GM12878 (cell line): Measurements from ENCODE around the gene PTK7. TPM values are rescaled to one million over a fixed set of nuclear protein-coding genes. Genes with fewer than 3 reads are reported as not detected.

Experiments used
- ATAC-seq: fragments of 200-7000 bp; cut with Tn5 transposase; 3 replicates; pipeline ENCODE4 v1.9.1; 2020; ENCODE audit warnings: mild to moderate bottlenecking, moderate library complexity
- BruUV-seq: library from RNA; stranded (reverse); fragments of 400-500 nt; replicated peaks from 2 replicates; lab custom pipeline; 2021; lab: Mats Ljungman, UMichigan
- CTCF ChIA-PET: fragments of 300-600 bp; sonication (Branson Sonifier 250); formaldehyde crosslinking; extraction: SDS; loops from one replicate; lab custom pipeline; 2021; ENCODE audit warnings: inconsistent platforms; lab: Yijun Ruan, JAX
- POLR2A ChIA-PET: fragments of 350-600 bp; formaldehyde crosslinking; extraction: SDS; loops from one replicate; lab custom pipeline; 2021; ENCODE audit warnings: inconsistent platforms; lab: Charles Lee
- RAD21 ChIA-PET: fragments of 300-600 bp; sonication (Branson Sonifier 250); formaldehyde crosslinking; loops from one replicate; lab custom pipeline; 2023; ENCODE audit warnings: antibody characterized with exemption; ENCODE audit not compliant: unreplicated experiment; lab: Charles Lee
- SMC1A ChIA-PET: fragments of 300-600 bp; sonication (Branson Sonifier 250); formaldehyde crosslinking; loops from one replicate; lab custom pipeline; 2023; ENCODE audit not compliant: unreplicated experiment, uncharacterized antibody; lab: Charles Lee
- DNase-seq: peaks from one replicate; pipeline ENCODE4 v3.0.0-alpha.2; 2011; ENCODE audit warnings: low read depth, low spot score
- FAIRE-seq: peaks from 3 replicates; lab custom pipeline; 2011; peaks lifted over from hg19 to GRCh38; lab: Jason Lieb, UNC
- H2AFZ ChIP-seq: 2 replicates; pipeline ENCODE4 v1.6.0; 2011; ENCODE audit warnings: low read depth, low read length, control low read depth; ENCODE audit not compliant: control insufficient read depth
- H3K27ac ChIP-seq: 2 replicates; pipeline ENCODE4 v1.5.1; 2011; ENCODE audit warnings: control low read depth; ENCODE audit not compliant: control insufficient read depth, insufficient read depth
- H3K27me3 ChIP-seq, 2 experiments: replicated peaks in 1 of 2; 2 replicates each; pipeline versions ENCODE4 v1.6.0 to v1.6.1; 2011; ENCODE audit warnings: low read length in 1 of 2; ENCODE audit not compliant: control insufficient read depth in 2 of 2, insufficient read depth in 2 of 2
- H3K36me3 ChIP-seq, 2 experiments: 2 replicates each; pipeline ENCODE4 v1.5.1; 2011; ENCODE audit warnings: low read length in 1 of 2; ENCODE audit not compliant: control insufficient read depth in 2 of 2, insufficient read depth in 2 of 2
- H3K4me1 ChIP-seq: 2 replicates; pipeline ENCODE4 v1.6.1; 2011; ENCODE audit warnings: mild to moderate bottlenecking, low read length, moderate library complexity, mixed read lengths; ENCODE audit not compliant: control insufficient read depth, insufficient read depth
- H3K4me2 ChIP-seq: 2 replicates; pipeline ENCODE4 v1.6.0; 2011; ENCODE audit warnings: control low read depth; ENCODE audit not compliant: control insufficient read depth, insufficient read depth
- H3K4me3 ChIP-seq: fragments of 200-600 bp; sonication (generic); 2 replicates; pipeline ENCODE4 v1.5.1; 2016
- H3K79me2 ChIP-seq: 2 replicates; pipeline ENCODE4 v1.6.0; 2011; ENCODE audit warnings: low read length; ENCODE audit not compliant: control insufficient read depth, insufficient read depth
- H3K9ac ChIP-seq: 2 replicates; pipeline ENCODE4 v1.8.0; 2011; ENCODE audit warnings: low read length, control low read depth, mixed read lengths; ENCODE audit not compliant: control insufficient read depth, insufficient read depth
- H3K9me3 ChIP-seq: replicated peaks from 3 replicates; pipeline ENCODE4 v1.5.1; 2011; ENCODE audit warnings: mild to moderate bottlenecking, low read length; ENCODE audit not compliant: control insufficient read depth, insufficient read depth
- H4K20me1 ChIP-seq: 2 replicates; pipeline ENCODE4 v1.6.0; 2011; ENCODE audit not compliant: control insufficient read depth, insufficient read depth
- EGR1 ChIP-seq, 2 experiments: IDR thresholded peaks; 1 replicate in 1 of 2; 2 replicates in 1 of 2; pipeline ENCODE4 v1.6.1; 2011 to 2012; ENCODE audit warnings: low read depth in 2 of 2, low read length in 2 of 2, borderline replicate concordance in 1 of 2, mild to moderate bottlenecking in 1 of 2, moderate library complexity in 1 of 2
- EP300 ChIP-seq, 2 experiments: fragments of 150-350 bp in 1 of 2; IDR thresholded peaks; 2 replicates each; pipeline ENCODE4 v1.6.1; 2011 to 2012; ENCODE audit warnings: low read depth in 2 of 2, low read length in 2 of 2, borderline replicate concordance in 1 of 2, improper control_type of control experiment in 1 of 2, inconsistent platforms in 1 of 2; ENCODE audit not compliant: control insufficient read depth in 1 of 2
- FOXK2 ChIP-seq: fragments of 450-650 bp; IDR thresholded peaks from 2 replicates; pipeline ENCODE4 v1.6.1; 2017; ENCODE audit warnings: mild to moderate bottlenecking, moderate library complexity
- MEF2A ChIP-seq: IDR thresholded peaks from 2 replicates; pipeline ENCODE4 v1.6.1; 2011; ENCODE audit warnings: low read depth, mild to moderate bottlenecking, low read length, moderate library complexity; ENCODE audit not compliant: insufficient read depth
- MTA2 ChIP-seq: fragments of 450-650 bp; IDR thresholded peaks from 2 replicates; pipeline ENCODE4 v1.6.1; 2016; ENCODE audit warnings: low read depth, mild to moderate bottlenecking, moderate library complexity
- SUPT20H ChIP-seq: IDR thresholded peaks from 2 replicates; pipeline ENCODE4 v1.6.1; 2011; ENCODE audit warnings: low read depth, mild to moderate bottlenecking, low read length, moderate library complexity, borderline replicate concordance; ENCODE audit not compliant: control insufficient read depth
- WGBS: methylation state at CpG from one replicate; pipeline ENCODE4 v1.1.6; 2016; ENCODE audit warnings: low lambda C conversion rate; ENCODE audit not compliant: insufficient replicate concordance, insufficient coverage; ENCODE audit errors: missing lambda C conversion rate; 5-methylcytosine and 5-hydroxymethylcytosine counted together
- in situ Hi-C: fragments of 300-500 bp; cut with MboI; formaldehyde crosslinking; loops from 9 replicates; pipeline ENCODE4 v1.14.3; 2018; ENCODE audit warnings: mixed read lengths
- intact Hi-C: fragments of 100-400 bp; cut with micrococcal nuclease; formaldehyde crosslinking; loops from one replicate; pipeline ENCODE4 v1.14.2; 2022; ENCODE audit not compliant: unreplicated experiment
- polyA plus RNA-seq, 11 experiments: library from polyadenylated mRNA; depleted of rRNA in 4 of 11; unstranded in 6 of 11; stranded (reverse) in 5 of 11; fragments of >200 nt; fragmentation: Nextera tagmentation in 4 of 11; fragmentation: Illumina TruSeq in 1 of 11; extraction: Ambion mirVana in 4 of 11; extraction: Trizol in 1 of 11; gene quantifications; 1 replicate in 1 of 11; 2 replicates in 10 of 11; pipeline versions ENCODE4 v1.2.1 to v1.2.3, GENCODE V29; 2011 to 2016; ENCODE audit warnings: inconsistent platforms in 2 of 11, missing spikeins in 2 of 11, low read depth in 1 of 11
- total RNA-seq, 4 experiments: library from RNA; depleted of rRNA in 3 of 4; stranded (reverse); fragments of >200 nt in 3 of 4; fragmentation: Illumina TruSeq in 1 of 4; extraction: Trizol in 1 of 4; gene quantifications; 2 replicates each; pipeline versions ENCODE4 v1.2.1 to v1.2.3, GENCODE V29; 2013 to 2021
- TF ChIP-seq, protein P1 (sequence below): fragments of 450-650 bp; IDR thresholded peaks from 2 replicates; pipeline ENCODE4 v1.6.1; 2018; ENCODE audit warnings: mild to moderate bottlenecking, low read depth, moderate library complexity; ENCODE audit not compliant: partially characterized antibody
- TF ChIP-seq, protein P2 (sequence below): fragments of 450-650 bp; IDR thresholded peaks from 2 replicates; pipeline ENCODE4 v1.6.1; 2017; ENCODE audit warnings: borderline replicate concordance
- TF ChIP-seq, protein P3 (sequence below): IDR thresholded peaks from 2 replicates; pipeline ENCODE4 v1.6.1; 2011; ENCODE audit warnings: mild to moderate bottlenecking, low read depth, low read length, moderate library complexity; ENCODE audit not compliant: insufficient replicate concordance
- TF ChIP-seq, protein P4 (sequence below): fragments of 450-650 bp; IDR thresholded peaks from 2 replicates; pipeline ENCODE4 v1.6.1; 2017; ENCODE audit warnings: mild to moderate bottlenecking, moderate library complexity

Gene PTK7
- total and polyA plus RNA-seq, 10 of the 15 experiments (the other 5 are each of a cell fraction or from before 2014, with no cell fraction given) = 0.18 to 14.4 (median 3.3) TPM; not detected in 1

DNA sequence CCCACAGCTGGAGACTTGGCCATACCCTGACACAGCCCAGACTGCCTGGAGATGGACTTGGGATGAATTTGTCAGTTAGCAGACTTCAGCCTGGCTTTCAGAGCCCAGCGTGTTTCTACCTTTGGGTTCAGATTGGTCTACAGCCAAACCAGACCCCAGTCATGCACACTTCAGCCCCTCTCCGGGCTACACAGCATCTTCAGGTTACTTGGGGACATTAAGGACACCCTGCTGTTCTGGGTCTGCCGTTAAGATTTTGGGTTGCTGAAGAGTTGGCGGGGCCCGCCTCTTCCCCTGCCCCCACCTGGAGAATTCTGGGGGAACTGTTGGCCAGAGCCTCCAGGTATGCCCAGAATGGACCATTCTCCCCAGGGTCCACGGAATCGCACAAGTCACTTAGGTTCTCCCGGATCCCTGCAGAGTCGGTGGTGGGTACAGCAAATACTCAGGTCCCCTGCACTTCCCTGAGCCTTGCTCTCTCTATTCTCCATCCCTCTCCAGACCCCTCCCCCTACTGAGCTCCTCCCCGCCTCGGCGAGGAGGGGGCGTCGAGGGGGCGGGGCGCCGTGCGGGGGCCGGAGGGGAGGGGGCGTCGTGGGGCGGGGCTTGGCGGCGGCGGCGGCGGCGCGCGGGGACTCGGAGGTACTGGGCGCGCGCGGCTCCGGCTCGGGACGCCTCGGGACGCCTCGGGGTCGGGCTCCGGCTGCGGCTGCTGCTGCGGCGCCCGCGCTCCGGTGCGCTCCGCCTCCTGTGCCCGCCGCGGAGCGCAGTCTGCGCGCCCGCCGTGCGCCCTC lies at the start of gene PTK7 (continued):
- TF ChIP-seq EGR1 (IDR thresholded peaks at IDR 0.05; ENCODE audit: borderline replicate concordance in 1 of 2, low read depth in 2 of 2, low read length in 2 of 2) = no peak
- TF ChIP-seq MTA2 = no peak

DNA sequence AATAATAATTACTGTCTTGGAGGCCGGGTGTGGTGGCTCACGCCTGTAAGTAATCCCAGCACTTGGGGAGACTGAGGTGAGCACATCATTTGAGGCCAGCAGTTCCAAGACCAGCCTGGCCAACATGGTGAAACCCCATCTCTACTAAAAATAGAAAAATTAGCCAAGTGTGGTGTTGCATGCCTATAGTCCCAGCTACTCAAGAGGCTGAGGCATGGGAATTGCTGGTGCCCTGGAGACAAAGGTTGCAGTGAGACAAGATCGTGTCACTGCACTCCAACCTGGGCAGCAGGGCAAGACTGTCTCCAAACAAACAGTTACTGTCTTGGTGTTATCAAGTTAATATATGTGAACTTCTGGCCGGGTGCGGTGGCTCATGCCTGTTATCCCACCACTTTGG lies 49.7 kb upstream of the PTK7 start:
- Histone ChIP-seq H3K9me3 (no peaks in the 10 kb centered on the region), H3K27me3 (no peaks in the 10 kb centered on the region), H3K4me3 (no peak overlapping the region), H3K27ac (no peak overlapping the region), H3K9ac (no peak overlapping the region), H3K36me3 (peaks cover 12 to 28% of the 10 kb centered on the region in 2 experiments), H3K4me2 (no peak overlapping the region), H3K79me2 (peaks cover 21% of the 10 kb centered on the region), H4K20me1 (peaks cover 3% of the 10 kb centered on the region; the same call in 1 of the 2 replicates), H3K4me1 (peaks cover 6% of the 10 kb centered on the region; the same call in 1 of the 2 replicates), H2AFZ (no peak overlapping the region)
- in situ Hi-C loops = no loop called here
- DNase-seq (no peak), ATAC-seq (no peak), FAIRE-seq (no peak)
- SMC1A ChIA-PET = no interaction called here
- 96% methylated on average over 5 of the region's 5 CpGs for WGBS
- POLR2A ChIA-PET = interaction anchor here (0.6 kb wide), 1 partner anchor 47 kb away, joined by 4 read pairs; no protein-coding TSS in a partner anchor
- RAD21 ChIA-PET = no interaction called here
- CTCF ChIA-PET = interaction anchor here (1.4 kb wide), 1 partner anchor 117 kb away, joined by 3 read pairs; no protein-coding TSS in a partner anchor
- BruUV-seq = no TSS peak
- intact Hi-C loops = no loop called here
- TF ChIP-seq, protein P1, sequence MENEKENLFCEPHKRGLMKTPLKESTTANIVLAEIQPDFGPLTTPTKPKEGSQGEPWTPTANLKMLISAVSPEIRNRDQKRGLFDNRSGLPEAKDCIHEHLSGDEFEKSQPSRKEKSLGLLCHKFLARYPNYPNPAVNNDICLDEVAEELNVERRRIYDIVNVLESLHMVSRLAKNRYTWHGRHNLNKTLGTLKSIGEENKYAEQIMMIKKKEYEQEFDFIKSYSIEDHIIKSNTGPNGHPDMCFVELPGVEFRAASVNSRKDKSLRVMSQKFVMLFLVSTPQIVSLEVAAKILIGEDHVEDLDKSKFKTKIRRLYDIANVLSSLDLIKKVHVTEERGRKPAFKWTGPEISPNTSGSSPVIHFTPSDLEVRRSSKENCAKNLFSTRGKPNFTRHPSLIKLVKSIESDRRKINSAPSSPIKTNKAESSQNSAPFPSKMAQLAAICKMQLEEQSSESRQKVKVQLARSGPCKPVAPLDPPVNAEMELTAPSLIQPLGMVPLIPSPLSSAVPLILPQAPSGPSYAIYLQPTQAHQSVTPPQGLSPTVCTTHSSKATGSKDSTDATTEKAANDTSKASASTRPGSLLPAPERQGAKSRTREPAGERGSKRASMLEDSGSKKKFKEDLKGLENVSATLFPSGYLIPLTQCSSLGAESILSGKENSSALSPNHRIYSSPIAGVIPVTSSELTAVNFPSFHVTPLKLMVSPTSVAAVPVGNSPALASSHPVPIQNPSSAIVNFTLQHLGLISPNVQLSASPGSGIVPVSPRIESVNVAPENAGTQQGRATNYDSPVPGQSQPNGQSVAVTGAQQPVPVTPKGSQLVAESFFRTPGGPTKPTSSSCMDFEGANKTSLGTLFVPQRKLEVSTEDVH = no peak
- TF ChIP-seq SUPT20H (no peak), FOXK2 (no peak), EP300 (IDR thresholded peaks at IDR 0.05; ENCODE audit: borderline replicate concordance in 1 of 2, control insufficient read depth in 1 of 2, low read depth in 2 of 2, low read length in 2 of 2) (no peak), MEF2A (no peak)
- TF ChIP-seq, protein P2, sequence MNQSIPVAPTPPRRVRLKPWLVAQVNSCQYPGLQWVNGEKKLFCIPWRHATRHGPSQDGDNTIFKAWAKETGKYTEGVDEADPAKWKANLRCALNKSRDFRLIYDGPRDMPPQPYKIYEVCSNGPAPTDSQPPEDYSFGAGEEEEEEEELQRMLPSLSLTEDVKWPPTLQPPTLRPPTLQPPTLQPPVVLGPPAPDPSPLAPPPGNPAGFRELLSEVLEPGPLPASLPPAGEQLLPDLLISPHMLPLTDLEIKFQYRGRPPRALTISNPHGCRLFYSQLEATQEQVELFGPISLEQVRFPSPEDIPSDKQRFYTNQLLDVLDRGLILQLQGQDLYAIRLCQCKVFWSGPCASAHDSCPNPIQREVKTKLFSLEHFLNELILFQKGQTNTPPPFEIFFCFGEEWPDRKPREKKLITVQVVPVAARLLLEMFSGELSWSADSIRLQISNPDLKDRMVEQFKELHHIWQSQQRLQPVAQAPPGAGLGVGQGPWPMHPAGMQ = no peak
- TF ChIP-seq, protein P3, sequence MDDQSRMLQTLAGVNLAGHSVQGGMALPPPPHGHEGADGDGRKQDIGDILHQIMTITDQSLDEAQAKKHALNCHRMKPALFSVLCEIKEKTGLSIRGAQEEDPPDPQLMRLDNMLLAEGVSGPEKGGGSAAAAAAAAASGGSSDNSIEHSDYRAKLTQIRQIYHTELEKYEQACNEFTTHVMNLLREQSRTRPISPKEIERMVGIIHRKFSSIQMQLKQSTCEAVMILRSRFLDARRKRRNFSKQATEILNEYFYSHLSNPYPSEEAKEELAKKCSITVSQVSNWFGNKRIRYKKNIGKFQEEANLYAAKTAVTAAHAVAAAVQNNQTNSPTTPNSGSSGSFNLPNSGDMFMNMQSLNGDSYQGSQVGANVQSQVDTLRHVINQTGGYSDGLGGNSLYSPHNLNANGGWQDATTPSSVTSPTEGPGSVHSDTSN = no peak
- TF ChIP-seq, protein P4, sequence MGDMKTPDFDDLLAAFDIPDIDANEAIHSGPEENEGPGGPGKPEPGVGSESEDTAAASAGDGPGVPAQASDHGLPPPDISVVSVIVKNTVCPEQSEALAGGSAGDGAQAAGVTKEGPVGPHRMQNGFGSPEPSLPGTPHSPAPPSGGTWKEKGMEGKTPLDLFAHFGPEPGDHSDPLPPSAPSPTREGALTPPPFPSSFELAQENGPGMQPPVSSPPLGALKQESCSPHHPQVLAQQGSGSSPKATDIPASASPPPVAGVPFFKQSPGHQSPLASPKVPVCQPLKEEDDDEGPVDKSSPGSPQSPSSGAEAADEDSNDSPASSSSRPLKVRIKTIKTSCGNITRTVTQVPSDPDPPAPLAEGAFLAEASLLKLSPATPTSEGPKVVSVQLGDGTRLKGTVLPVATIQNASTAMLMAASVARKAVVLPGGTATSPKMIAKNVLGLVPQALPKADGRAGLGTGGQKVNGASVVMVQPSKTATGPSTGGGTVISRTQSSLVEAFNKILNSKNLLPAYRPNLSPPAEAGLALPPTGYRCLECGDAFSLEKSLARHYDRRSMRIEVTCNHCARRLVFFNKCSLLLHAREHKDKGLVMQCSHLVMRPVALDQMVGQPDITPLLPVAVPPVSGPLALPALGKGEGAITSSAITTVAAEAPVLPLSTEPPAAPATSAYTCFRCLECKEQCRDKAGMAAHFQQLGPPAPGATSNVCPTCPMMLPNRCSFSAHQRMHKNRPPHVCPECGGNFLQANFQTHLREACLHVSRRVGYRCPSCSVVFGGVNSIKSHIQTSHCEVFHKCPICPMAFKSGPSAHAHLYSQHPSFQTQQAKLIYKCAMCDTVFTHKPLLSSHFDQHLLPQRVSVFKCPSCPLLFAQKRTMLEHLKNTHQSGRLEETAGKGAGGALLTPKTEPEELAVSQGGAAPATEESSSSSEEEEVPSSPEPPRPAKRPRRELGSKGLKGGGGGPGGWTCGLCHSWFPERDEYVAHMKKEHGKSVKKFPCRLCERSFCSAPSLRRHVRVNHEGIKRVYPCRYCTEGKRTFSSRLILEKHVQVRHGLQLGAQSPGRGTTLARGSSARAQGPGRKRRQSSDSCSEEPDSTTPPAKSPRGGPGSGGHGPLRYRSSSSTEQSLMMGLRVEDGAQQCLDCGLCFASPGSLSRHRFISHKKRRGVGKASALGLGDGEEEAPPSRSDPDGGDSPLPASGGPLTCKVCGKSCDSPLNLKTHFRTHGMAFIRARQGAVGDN = no peak
